ENCODE data around the gene TBX3.

The TBX3 gene

GRCh38 chr12:114682106-114682784 is 1.7 kb downstream of the TBX3 start:
- Histone ChIP-seq H3K9ac (ENCODE audit: low read length) (no peak overlapping the region), H3K27me3 (ENCODE audit: insufficient read depth, low read length) (no peaks in the 10 kb centered on the region), H3K9me3 (ENCODE audit: low read length) (no peaks in the 10 kb centered on the region), H2AFZ (ENCODE audit: low read length) (no peak overlapping the region), H3K4me3 (ENCODE audit: low read depth, low read length, poor library complexity, severe bottlenecking) (no peak overlapping the region), H4K20me1 (ENCODE audit: insufficient read depth, low read length) (no peaks in the 10 kb centered on the region), H3K4me1 (ENCODE audit: insufficient read depth, low read length, severe bottlenecking) (no peaks in the 10 kb centered on the region), H3F3A (ENCODE audit: insufficient read depth, low read length) (no peaks in the 10 kb centered on the region), H3K79me2 (ENCODE audit: insufficient read depth, low read length) (no peaks in the 10 kb centered on the region), H3K36me3 (ENCODE audit: insufficient read depth, low read length) (no peaks in the 10 kb centered on the region), H3K27ac (ENCODE audit: low read depth, low read length, poor library complexity, severe bottlenecking) (no peak overlapping the region), H3K4me2 (ENCODE audit: low read length) (no peak overlapping the region), H3K9me2 (ENCODE audit: low read depth, low read length) (no peaks in the 10 kb centered on the region)
- TF ChIP-seq CTCF (IDR thresholded peaks at IDR 0.05; ENCODE audit: low read length) (no peak), EZH2 (IDR thresholded peaks at IDR 0.05; ENCODE audit: borderline replicate concordance, low read length) (no peak)

DNA sequence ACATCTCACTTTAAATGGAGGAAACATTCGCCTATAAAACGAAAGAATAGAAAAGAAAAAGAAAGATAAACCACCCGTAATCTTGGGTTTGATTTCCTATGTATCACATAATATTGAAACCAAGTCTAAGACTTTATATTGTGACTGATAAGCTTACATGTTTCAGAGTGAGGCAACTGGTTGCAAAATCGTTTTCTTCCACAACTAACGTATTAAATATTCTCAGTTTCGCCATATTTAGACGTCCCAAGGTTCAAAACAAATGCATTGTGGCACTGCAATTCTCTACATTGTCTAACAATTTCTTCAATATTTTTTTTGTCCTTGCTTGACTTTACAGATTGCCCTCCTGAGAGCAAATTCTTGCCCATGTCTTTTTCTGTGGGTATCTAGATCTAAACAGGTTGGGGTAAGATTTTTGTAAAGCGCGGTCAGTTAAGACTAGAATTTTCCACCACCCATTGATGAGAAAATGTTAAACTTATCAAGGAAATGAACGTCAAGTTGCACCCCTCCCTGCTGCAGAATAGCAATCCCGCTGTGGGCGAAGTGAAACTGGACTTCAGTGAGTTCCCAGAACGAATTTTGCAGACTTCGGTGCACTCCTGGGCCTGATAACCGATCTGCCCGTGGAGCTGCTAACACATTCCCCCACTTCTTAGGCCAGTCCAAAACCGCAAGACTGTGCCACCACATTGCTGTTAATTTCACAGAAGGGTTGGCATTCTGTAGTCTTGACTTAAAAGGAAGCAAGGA is 2.7 kb downstream of the TBX3 start:
- Histone ChIP-seq H3K36me3 (ENCODE audit: insufficient read depth, low read length) (no peaks in the 10 kb centered on the region), H4K20me1 (ENCODE audit: insufficient read depth, low read length) (no peaks in the 10 kb centered on the region), H3K4me3 (ENCODE audit: low read depth, low read length, poor library complexity, severe bottlenecking) (no peak overlapping the region), H3K27me3 (ENCODE audit: insufficient read depth, low read length) (no peaks in the 10 kb centered on the region), H3K27ac (ENCODE audit: low read depth, low read length, poor library complexity, severe bottlenecking) (no peak overlapping the region), H3K9me2 (ENCODE audit: low read depth, low read length) (no peaks in the 10 kb centered on the region), H3K4me2 (ENCODE audit: low read length) (no peak overlapping the region), H2AFZ (ENCODE audit: low read length) (no peak overlapping the region), H3K9ac (ENCODE audit: low read length) (no peak overlapping the region), H3K4me1 (ENCODE audit: insufficient read depth, low read length, severe bottlenecking) (no peaks in the 10 kb centered on the region), H3K9me3 (ENCODE audit: low read length) (no peaks in the 10 kb centered on the region), H3F3A (ENCODE audit: insufficient read depth, low read length) (no peaks in the 10 kb centered on the region), H3K79me2 (ENCODE audit: insufficient read depth, low read length) (no peaks in the 10 kb centered on the region)
- TF ChIP-seq EZH2 (IDR thresholded peaks at IDR 0.05; ENCODE audit: borderline replicate concordance, low read length) (no peak), CTCF (IDR thresholded peaks at IDR 0.05; ENCODE audit: low read length) (no peak)

DNA sequence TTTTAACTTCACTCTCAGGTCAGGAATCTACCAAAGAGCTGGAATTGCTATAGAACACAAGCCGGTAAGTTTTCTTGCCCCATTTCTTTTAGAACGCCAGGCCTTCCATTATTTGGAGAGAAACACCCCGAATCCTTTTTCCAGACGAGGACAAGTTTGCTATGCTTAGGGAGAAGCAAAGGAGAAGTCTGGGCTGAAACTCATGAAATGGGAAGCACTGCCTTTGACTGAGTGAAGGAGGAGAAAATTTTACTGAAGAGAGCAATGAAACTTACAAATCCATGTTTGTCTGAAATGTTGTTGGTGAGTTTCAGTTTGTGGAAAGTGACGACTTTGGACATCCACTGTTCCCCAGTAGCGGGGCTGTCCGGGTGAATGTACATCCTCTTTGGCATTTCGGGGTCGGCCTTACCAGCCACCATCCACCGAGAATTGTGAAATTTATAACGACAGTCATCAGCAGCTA is 3.3 kb downstream of the TBX3 start:
- H3K4me2 ChIP-seq (ENCODE audit: low read length) = no peak overlapping the region
- no peaks in the 10 kb centered on the region for H3K79me2 ChIP-seq (ENCODE audit: insufficient read depth, low read length)
- no peaks in the 10 kb centered on the region for H4K20me1 ChIP-seq (ENCODE audit: insufficient read depth, low read length)
- H3K4me1 ChIP-seq (ENCODE audit: insufficient read depth, low read length, severe bottlenecking) = no peaks in the 10 kb centered on the region
- H3F3A ChIP-seq (ENCODE audit: insufficient read depth, low read length) = no peaks in the 10 kb centered on the region
- no peaks in the 10 kb centered on the region for H3K9me3 ChIP-seq (ENCODE audit: low read length)
- no peak overlapping the region for H2AFZ ChIP-seq (ENCODE audit: low read length)
- no peak overlapping the region for H3K4me3 ChIP-seq (ENCODE audit: low read depth, low read length, poor library complexity, severe bottlenecking)
- TF ChIP-seq EZH2 (IDR thresholded peaks at IDR 0.05; ENCODE audit: borderline replicate concordance, low read length) (no peak), CTCF (IDR thresholded peaks at IDR 0.05; ENCODE audit: low read length) (no peak)
- no peaks in the 10 kb centered on the region for H3K36me3 ChIP-seq (ENCODE audit: insufficient read depth, low read length)
- no peaks in the 10 kb centered on the region for H3K27me3 ChIP-seq (ENCODE audit: insufficient read depth, low read length)
- no peak overlapping the region for H3K9ac ChIP-seq (ENCODE audit: low read length)
- no peak overlapping the region for H3K27ac ChIP-seq (ENCODE audit: low read depth, low read length, poor library complexity, severe bottlenecking)
- no peaks in the 10 kb centered on the region for H3K9me2 ChIP-seq (ENCODE audit: low read depth, low read length)
